ENCODE results near the gene TNPO1. TPM values are rescaled to one million over a fixed set of nuclear protein-coding genes. Genes with fewer than 3 reads are reported as not detected.

TNPO1 gene
- polyA plus RNA-seq, 1 donor from 2014 or later = 103 TPM

DNA sequence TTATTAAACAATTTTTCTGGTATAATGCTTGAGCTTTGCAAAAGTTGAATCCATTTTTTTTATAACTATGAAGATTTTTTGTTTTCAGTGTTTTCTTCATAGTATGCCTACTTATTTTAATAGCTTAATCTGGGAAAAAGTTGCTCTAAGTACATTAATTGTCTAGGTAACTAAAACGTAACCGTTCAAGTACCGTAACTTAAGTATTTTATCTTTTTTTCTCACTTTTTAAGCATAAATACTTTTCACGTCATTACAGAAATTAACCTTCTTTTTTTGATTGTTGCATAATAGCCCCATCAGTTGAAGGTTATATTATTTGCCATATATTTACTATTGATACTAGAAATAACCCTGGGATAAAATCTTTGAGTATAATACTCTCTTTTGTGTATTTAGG is 15.2 kb downstream of the TNPO1 start:
- Histone ChIP-seq H3K9ac (ENCODE audit: low read length) (no peak overlapping the region), H3F3A (ENCODE audit: insufficient read depth, low read length, poor library complexity, severe bottlenecking) (no peaks in the 10 kb centered on the region), H2AFZ (ENCODE audit: low read depth, low read length) (no peak overlapping the region), H3K36me3 (ENCODE audit: insufficient read depth, low read length) (no peaks in the 10 kb centered on the region), H3K9me3 (ENCODE audit: low read length) (no peaks in the 10 kb centered on the region), H3K4me2 (ENCODE audit: low read length) (peak overlapping the region; percentile 35), H3K9me2 (ENCODE audit: insufficient read depth, low read length) (no peaks in the 10 kb centered on the region), H3K27me3 (ENCODE audit: insufficient read depth, low read depth, low read length) (no peaks in the 10 kb centered on the region), H3K27ac (ENCODE audit: low read length) (no peak overlapping the region), H4K20me1 (ENCODE audit: insufficient read depth) (peaks cover 76% of the 10 kb centered on the region), H3K4me3 (ENCODE audit: low read length) (no peak overlapping the region), H3K79me2 (replicated peaks; ENCODE audit: insufficient read depth, low read length) (peaks cover 99% of the 10 kb centered on the region)
- TF ChIP-seq, protein P1, sequence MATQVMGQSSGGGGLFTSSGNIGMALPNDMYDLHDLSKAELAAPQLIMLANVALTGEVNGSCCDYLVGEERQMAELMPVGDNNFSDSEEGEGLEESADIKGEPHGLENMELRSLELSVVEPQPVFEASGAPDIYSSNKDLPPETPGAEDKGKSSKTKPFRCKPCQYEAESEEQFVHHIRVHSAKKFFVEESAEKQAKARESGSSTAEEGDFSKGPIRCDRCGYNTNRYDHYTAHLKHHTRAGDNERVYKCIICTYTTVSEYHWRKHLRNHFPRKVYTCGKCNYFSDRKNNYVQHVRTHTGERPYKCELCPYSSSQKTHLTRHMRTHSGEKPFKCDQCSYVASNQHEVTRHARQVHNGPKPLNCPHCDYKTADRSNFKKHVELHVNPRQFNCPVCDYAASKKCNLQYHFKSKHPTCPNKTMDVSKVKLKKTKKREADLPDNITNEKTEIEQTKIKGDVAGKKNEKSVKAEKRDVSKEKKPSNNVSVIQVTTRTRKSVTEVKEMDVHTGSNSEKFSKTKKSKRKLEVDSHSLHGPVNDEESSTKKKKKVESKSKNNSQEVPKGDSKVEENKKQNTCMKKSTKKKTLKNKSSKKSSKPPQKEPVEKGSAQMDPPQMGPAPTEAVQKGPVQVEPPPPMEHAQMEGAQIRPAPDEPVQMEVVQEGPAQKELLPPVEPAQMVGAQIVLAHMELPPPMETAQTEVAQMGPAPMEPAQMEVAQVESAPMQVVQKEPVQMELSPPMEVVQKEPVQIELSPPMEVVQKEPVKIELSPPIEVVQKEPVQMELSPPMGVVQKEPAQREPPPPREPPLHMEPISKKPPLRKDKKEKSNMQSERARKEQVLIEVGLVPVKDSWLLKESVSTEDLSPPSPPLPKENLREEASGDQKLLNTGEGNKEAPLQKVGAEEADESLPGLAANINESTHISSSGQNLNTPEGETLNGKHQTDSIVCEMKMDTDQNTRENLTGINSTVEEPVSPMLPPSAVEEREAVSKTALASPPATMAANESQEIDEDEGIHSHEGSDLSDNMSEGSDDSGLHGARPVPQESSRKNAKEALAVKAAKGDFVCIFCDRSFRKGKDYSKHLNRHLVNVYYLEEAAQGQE (IDR thresholded peaks at IDR 0.05; ENCODE audit: borderline replicate concordance) = no peak
- TF ChIP-seq POLR2AphosphoS5 (IDR thresholded peaks at IDR 0.05) = no peak
- no peak for TF ChIP-seq EP300 (conservative IDR thresholded peaks at IDR 0.05; ENCODE audit: poor library complexity, severe bottlenecking)
- TF ChIP-seq, protein P2, sequence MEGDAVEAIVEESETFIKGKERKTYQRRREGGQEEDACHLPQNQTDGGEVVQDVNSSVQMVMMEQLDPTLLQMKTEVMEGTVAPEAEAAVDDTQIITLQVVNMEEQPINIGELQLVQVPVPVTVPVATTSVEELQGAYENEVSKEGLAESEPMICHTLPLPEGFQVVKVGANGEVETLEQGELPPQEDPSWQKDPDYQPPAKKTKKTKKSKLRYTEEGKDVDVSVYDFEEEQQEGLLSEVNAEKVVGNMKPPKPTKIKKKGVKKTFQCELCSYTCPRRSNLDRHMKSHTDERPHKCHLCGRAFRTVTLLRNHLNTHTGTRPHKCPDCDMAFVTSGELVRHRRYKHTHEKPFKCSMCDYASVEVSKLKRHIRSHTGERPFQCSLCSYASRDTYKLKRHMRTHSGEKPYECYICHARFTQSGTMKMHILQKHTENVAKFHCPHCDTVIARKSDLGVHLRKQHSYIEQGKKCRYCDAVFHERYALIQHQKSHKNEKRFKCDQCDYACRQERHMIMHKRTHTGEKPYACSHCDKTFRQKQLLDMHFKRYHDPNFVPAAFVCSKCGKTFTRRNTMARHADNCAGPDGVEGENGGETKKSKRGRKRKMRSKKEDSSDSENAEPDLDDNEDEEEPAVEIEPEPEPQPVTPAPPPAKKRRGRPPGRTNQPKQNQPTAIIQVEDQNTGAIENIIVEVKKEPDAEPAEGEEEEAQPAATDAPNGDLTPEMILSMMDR (IDR thresholded peaks at IDR 0.05; ENCODE audit: poor library complexity, severe bottlenecking) = no peak
- TF ChIP-seq SMC3 (conservative IDR thresholded peaks at IDR 0.05; ENCODE audit: poor library complexity) = no peak
- no peak for TF ChIP-seq EZH2 (IDR thresholded peaks at IDR 0.05; ENCODE audit: borderline replicate concordance, insufficient read depth, low read length, poor library complexity, severe bottlenecking)
- no peak for TF ChIP-seq RAD21 (conservative IDR thresholded peaks at IDR 0.05)

DNA sequence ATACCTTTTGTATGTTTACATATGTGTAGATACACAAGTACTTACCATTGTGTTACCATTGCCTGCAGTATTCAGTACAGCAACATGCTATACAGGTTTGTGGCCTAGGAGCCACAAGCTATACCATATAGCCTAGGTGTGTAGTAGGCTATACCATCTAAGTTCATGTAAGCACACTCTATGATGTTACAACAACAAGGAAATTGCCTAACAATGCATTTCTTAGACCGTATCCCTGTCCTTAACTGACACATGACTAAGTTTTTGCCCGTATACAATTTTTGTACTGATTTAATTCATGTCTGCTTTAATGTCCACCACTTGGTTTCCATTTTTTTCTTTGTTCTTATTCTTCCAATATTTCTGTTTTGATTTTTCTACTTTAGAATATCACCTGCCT is 18.5 kb downstream of the TNPO1 start:
- H3K9ac ChIP-seq (ENCODE audit: low read length) = no peak overlapping the region
- H3K4me2 ChIP-seq (ENCODE audit: low read length) = no peak overlapping the region
- H3F3A ChIP-seq (ENCODE audit: insufficient read depth, low read length, poor library complexity, severe bottlenecking) = no peaks in the 10 kb centered on the region
- no peak overlapping the region for H2AFZ ChIP-seq (ENCODE audit: low read depth, low read length)
- TF ChIP-seq, protein P2 (IDR thresholded peaks at IDR 0.05; ENCODE audit: poor library complexity, severe bottlenecking) = no peak
- H4K20me1 ChIP-seq (ENCODE audit: insufficient read depth) = peaks cover 83% of the 10 kb centered on the region
- H3K27me3 ChIP-seq (ENCODE audit: insufficient read depth, low read depth, low read length) = no peaks in the 10 kb centered on the region
- H3K79me2 ChIP-seq (replicated peaks; ENCODE audit: insufficient read depth, low read length) = peaks cover 99% of the 10 kb centered on the region
- no peaks in the 10 kb centered on the region for H3K36me3 ChIP-seq (ENCODE audit: insufficient read depth, low read length)
- no peak overlapping the region for H3K27ac ChIP-seq (ENCODE audit: low read length)
- H3K4me3 ChIP-seq (ENCODE audit: low read length) = no peak overlapping the region
- no peaks in the 10 kb centered on the region for H3K9me3 ChIP-seq (ENCODE audit: low read length)
- H3K9me2 ChIP-seq (ENCODE audit: insufficient read depth, low read length) = no peaks in the 10 kb centered on the region
